Measurements from ENCODE around the gene CADM2. TPM values are rescaled to one million over a fixed set of nuclear protein-coding genes. Genes with fewer than 3 reads are reported as not detected.

The CADM2 gene
- total and polyA plus RNA-seq, 2 experiments from 2014 or later = 13.3 to 47.5 TPM

GRCh38 chr3:86029590-86029989 is 1070.8 kb downstream of the CADM2 start (continued):
- TF ChIP-seq, protein P1, sequence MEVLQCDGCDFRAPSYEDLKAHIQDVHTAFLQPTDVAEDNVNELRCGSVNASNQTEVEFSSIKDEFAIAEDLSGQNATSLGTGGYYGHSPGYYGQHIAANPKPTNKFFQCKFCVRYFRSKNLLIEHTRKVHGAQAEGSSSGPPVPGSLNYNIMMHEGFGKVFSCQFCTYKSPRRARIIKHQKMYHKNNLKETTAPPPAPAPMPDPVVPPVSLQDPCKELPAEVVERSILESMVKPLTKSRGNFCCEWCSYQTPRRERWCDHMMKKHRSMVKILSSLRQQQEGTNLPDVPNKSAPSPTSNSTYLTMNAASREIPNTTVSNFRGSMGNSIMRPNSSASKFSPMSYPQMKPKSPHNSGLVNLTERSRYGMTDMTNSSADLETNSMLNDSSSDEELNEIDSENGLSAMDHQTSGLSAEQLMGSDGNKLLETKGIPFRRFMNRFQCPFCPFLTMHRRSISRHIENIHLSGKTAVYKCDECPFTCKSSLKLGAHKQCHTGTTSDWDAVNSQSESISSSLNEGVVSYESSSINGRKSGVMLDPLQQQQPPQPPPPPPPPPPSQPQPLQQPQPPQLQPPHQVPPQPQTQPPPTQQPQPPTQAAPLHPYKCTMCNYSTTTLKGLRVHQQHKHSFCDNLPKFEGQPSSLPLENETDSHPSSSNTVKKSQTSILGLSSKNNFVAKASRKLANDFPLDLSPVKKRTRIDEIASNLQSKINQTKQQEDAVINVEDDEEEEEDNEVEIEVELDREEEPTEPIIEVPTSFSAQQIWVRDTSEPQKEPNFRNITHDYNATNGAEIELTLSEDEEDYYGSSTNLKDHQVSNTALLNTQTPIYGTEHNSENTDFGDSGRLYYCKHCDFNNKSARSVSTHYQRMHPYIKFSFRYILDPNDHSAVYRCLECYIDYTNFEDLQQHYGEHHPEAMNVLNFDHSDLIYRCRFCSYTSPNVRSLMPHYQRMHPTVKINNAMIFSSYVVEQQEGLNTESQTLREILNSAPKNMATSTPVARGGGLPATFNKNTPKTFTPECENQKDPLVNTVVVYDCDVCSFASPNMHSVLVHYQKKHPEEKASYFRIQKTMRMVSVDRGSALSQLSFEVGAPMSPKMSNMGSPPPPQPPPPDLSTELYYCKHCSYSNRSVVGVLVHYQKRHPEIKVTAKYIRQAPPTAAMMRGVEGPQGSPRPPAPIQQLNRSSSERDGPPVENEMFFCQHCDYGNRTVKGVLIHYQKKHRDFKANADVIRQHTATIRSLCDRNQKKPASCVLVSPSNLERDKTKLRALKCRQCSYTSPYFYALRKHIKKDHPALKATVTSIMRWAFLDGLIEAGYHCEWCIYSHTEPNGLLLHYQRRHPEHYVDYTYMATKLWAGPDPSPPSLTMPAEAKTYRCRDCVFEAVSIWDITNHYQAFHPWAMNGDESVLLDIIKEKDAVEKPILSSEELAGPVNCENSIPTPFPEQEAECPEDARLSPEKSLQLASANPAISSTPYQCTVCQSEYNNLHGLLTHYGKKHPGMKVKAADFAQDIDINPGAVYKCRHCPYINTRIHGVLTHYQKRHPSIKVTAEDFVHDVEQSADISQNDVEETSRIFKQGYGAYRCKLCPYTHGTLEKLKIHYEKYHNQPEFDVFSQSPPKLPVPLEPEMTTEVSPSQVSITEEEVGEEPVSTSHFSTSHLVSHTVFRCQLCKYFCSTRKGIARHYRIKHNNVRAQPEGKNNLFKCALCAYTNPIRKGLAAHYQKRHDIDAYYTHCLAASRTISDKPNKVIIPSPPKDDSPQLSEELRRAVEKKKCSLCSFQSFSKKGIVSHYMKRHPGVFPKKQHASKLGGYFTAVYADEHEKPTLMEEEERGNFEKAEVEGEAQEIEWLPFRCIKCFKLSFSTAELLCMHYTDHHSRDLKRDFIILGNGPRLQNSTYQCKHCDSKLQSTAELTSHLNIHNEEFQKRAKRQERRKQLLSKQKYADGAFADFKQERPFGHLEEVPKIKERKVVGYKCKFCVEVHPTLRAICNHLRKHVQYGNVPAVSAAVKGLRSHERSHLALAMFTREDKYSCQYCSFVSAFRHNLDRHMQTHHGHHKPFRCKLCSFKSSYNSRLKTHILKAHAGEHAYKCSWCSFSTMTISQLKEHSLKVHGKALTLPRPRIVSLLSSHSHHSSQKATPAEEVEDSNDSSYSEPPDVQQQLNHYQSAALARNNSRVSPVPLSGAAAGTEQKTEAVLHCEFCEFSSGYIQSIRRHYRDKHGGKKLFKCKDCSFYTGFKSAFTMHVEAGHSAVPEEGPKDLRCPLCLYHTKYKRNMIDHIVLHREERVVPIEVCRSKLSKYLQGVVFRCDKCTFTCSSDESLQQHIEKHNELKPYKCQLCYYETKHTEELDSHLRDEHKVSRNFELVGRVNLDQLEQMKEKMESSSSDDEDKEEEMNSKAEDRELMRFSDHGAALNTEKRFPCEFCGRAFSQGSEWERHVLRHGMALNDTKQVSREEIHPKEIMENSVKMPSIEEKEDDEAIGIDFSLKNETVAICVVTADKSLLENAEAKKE (CRISPR knock-in tag; IDR thresholded peaks at IDR 0.05) = no peak

GRCh38 chr3:86037916-86038315 is 1079.1 kb downstream of the CADM2 start:
- Mint-ChIP-seq H3K9me3 (peaks cover 36% of the 10 kb centered on the region), H3K4me1 (no peaks in the 10 kb centered on the region), H3K36me3 (ENCODE audit: low read depth) (peaks cover 26% of the 10 kb centered on the region), H3K27ac (no peak overlapping the region), H3K4me3 (no peak overlapping the region), H3K27me3 (ENCODE audit: insufficient read depth, low read depth, poor library complexity) (peaks cover 4% of the 10 kb centered on the region)
- H4K20me1 ChIP-seq (replicated peaks; ENCODE audit: insufficient read depth) = no peaks in the 10 kb centered on the region
- DNase-seq (ENCODE audit: low spot score) (no peak), ATAC-seq (no peak)
- no peaks in the 10 kb centered on the region for H3F3A ChIP-seq (replicated peaks; ENCODE audit: low read depth)
- H3K27ac ChIP-seq (ENCODE audit: low read depth) = no peak overlapping the region
- H3K4me1 ChIP-seq (ENCODE audit: insufficient read depth) = no peaks in the 10 kb centered on the region
- peaks cover 6% of the 10 kb centered on the region; the same call in 1 of the 2 replicates for H3K9me2 ChIP-seq (ENCODE audit: insufficient read depth)
- no peak overlapping the region for H2AFZ ChIP-seq
- no peaks in the 10 kb centered on the region for H3K27me3 ChIP-seq (ENCODE audit: insufficient read depth)
- H3K79me2 ChIP-seq (replicated peaks; ENCODE audit: insufficient read depth) = no peaks in the 10 kb centered on the region
- H3K4me3 ChIP-seq = no peak overlapping the region
- no peak overlapping the region for H3K4me2 ChIP-seq
- H3K36me3 ChIP-seq (ENCODE audit: insufficient read depth) = 0 out of 2 replicates have a peak, but pooled peaks cover 2% of the 10 kb centered on the region
- TF ChIP-seq, protein P2, sequence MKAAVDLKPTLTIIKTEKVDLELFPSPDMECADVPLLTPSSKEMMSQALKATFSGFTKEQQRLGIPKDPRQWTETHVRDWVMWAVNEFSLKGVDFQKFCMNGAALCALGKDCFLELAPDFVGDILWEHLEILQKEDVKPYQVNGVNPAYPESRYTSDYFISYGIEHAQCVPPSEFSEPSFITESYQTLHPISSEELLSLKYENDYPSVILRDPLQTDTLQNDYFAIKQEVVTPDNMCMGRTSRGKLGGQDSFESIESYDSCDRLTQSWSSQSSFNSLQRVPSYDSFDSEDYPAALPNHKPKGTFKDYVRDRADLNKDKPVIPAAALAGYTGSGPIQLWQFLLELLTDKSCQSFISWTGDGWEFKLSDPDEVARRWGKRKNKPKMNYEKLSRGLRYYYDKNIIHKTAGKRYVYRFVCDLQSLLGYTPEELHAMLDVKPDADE (IDR thresholded peaks at IDR 0.05) = no peak
- TF ChIP-seq EZH2 (IDR thresholded peaks at IDR 0.05; ENCODE audit: low read depth, unreplicated experiment) = no peak
- TF ChIP-seq ZNF114 (CRISPR knock-in tag; IDR thresholded peaks at IDR 0.05) = no peak
- TF ChIP-seq, protein P1 (CRISPR knock-in tag; IDR thresholded peaks at IDR 0.05) = no peak
- no peak for TF ChIP-seq EZH2phosphoT487 (IDR thresholded peaks at IDR 0.05; ENCODE audit: unreplicated experiment)
- no peak for TF ChIP-seq STAT1 (IDR thresholded peaks at IDR 0.05; ENCODE audit: unreplicated experiment)
- TF ChIP-seq NANOG (IDR thresholded peaks at IDR 0.05; ENCODE audit: borderline replicate concordance) = no peak
- TF ChIP-seq POLR2AphosphoS5 (IDR thresholded peaks at IDR 0.05; ENCODE audit: low read depth) = no peak
- TF ChIP-seq JUNB (IDR thresholded peaks at IDR 0.05; ENCODE audit: unreplicated experiment) = no peak
- no peak for TF ChIP-seq ZNF331 (CRISPR knock-in tag; IDR thresholded peaks at IDR 0.05; ENCODE audit: low read depth)
